ENCODE measurements around the gene KIAA0232. TPM values are rescaled to one million over a fixed set of nuclear protein-coding genes. Genes with fewer than 3 reads are reported as not detected.
"Not testable (repeated sequence)": the region's sequence is repeated elsewhere in the genome, so short reads cannot be mapped to it uniquely, and the experiment has no call there.

The KIAA0232 gene
- total and polyA plus RNA-seq, 12 donors = 7.3 to 45.2 (median 27.4) TPM

GRCh38 chr4:6905516-6906445, 123.3 kb downstream of the KIAA0232 start:
- H3K36me3 ChIP-seq (replicated peaks in 1 of 2) = no peaks in the 10 kb centered on the region
- WGBS, 4 donors = 89 to 90% (median 89%) methylated on average over 11 to 13 of the region's 13 CpGs
- no peak overlapping the region for H3K4me3 ChIP-seq
- H3K9me3 ChIP-seq (replicated peaks in 1 of 3) = no peaks in the 10 kb centered on the region
- H3K27me3 ChIP-seq = no peaks in the 10 kb centered on the region
- peaks cover 17 to 20% of the 10 kb centered on the region in 2 donors for H3K4me1 ChIP-seq (replicated peaks in 1 of 2)
- peak in 3 of 7 donors; percentile 10 to 21 (median 16) for DNase-seq
- TF ChIP-seq CTCF (IDR thresholded peaks at IDR 0.05) (no peak), POLR2A (IDR thresholded peaks at IDR 0.05) (no peak)
- no peak overlapping the region for H3K27ac ChIP-seq
- intact Hi-C loops (cut with DNase I) = loop anchor here (10.0 kb wide), 1 partner anchor 169 kb away; no protein-coding TSS in a partner anchor

GRCh38 chr4:6906486-6906885, 124.0 kb downstream of the KIAA0232 start:
- not testable (repeated sequence) for H3K27me3 ChIP-seq; H3K9me3 ChIP-seq (replicated peaks in 1 of 3); H3K4me3 ChIP-seq; H3K36me3 ChIP-seq (replicated peaks in 1 of 2); H3K27ac ChIP-seq
- peak in 1 of 7 donors; percentile 13 for DNase-seq
- WGBS, 4 donors = 88 to 100% (median 94%) methylated on average over 5 to 6 of the region's 6 CpGs
- intact Hi-C loops (cut with DNase I) = loop anchor here (10.0 kb wide), 1 partner anchor 168 kb away; no protein-coding TSS in a partner anchor
- H3K4me1 ChIP-seq (replicated peaks in 1 of 2) = peaks cover 23 to 27% of the 10 kb centered on the region in 2 donors

GRCh38 chr4:6907658-6908191, 125.2 kb downstream of the KIAA0232 start:
- Histone ChIP-seq H3K27me3 (no peaks in the 10 kb centered on the region), H3K36me3 (replicated peaks in 1 of 2) (no peaks in the 10 kb centered on the region), H3K4me3 (no peak overlapping the region), H3K9me3 (replicated peaks in 1 of 3) (no peaks in the 10 kb centered on the region), H3K27ac (peak overlapping the region in 1 of 5 donors; percentile 99), H3K4me1 (replicated peaks in 1 of 2) (peaks cover 25 to 39% of the 10 kb centered on the region in 2 donors)
- WGBS, 4 donors = 35 to 46% (median 38%) methylated on average over 19 to 22 of the region's 22 CpGs
- peak in 4 of 7 donors; percentile 50 to 79 (median 56) for DNase-seq
- no peak for TF ChIP-seq POLR2A (IDR thresholded peaks at IDR 0.05)
- peak in 5 of 6 experiments; percentile 23 to 53 (median 40) for TF ChIP-seq CTCF (IDR thresholded peaks at IDR 0.05)
- intact Hi-C loops (cut with DNase I) = loop anchor here (10.0 kb wide), 1 partner anchor 167 kb away; no protein-coding TSS in a partner anchor

GRCh38 chr4:6908432-6909112, 126.0 kb downstream of the KIAA0232 start:
- intact Hi-C loops (cut with DNase I) = loop anchor here (10.0 kb wide), 1 partner anchor 166 kb away; no protein-coding TSS in a partner anchor
- WGBS, 4 donors = 11 to 14% (median 13%) methylated on average over 7 to 15 of the region's 15 CpGs
- Histone ChIP-seq H3K27me3 (no peaks in the 10 kb centered on the region), H3K9me3 (replicated peaks in 1 of 3) (no peaks in the 10 kb centered on the region), H3K4me1 (replicated peaks in 1 of 2) (peaks cover 32 to 48% of the 10 kb centered on the region in 2 donors), H3K36me3 (replicated peaks in 1 of 2) (no peaks in the 10 kb centered on the region), H3K4me3 (peak overlapping the region; percentile 60 to 93 (median 76)), H3K27ac (peak overlapping the region; percentile 87 to 100 (median 98))
- no peak for TF ChIP-seq POLR2A (IDR thresholded peaks at IDR 0.05)
- no peak for TF ChIP-seq CTCF (IDR thresholded peaks at IDR 0.05)
- DNase-seq = peak in 5 of 7 donors; percentile 39 to 63 (median 59)
